Measurements from ENCODE around the gene KCTD6.

Gene KCTD6

DNA sequence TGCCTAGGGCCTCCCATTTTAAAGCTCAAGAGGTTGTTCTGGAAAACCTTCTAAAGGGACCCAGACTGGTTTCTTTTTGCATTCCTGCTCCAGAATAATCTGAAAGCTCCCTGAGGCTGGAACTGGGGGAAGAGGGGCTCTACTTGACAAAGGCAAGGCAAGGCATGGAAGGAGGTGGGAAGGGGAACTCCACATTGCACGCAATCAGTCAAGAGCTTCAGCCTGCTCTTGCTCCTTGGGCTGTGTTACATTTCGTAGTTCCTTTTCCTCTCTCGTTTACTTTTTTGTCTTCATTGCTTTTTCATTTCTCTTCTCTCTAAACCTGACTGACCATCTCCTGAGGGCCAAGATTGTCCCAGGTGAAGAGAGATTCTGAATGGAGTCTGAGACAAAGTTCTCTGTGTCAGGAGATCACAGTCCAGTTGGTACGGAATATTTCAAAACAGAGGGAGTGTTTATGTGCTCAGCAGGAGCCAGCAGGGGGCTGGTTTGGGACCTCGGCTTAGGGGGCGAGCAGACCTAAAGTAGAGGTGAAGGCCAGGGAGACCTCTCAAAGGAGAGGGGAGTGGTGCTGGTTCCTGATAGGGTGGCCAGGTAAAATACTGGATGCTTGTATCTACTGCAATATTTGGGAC lies 6.0 kb upstream of the KCTD6 start:
- DNase-seq (ENCODE audit: low read depth in 2 of 2): no peak

DNA sequence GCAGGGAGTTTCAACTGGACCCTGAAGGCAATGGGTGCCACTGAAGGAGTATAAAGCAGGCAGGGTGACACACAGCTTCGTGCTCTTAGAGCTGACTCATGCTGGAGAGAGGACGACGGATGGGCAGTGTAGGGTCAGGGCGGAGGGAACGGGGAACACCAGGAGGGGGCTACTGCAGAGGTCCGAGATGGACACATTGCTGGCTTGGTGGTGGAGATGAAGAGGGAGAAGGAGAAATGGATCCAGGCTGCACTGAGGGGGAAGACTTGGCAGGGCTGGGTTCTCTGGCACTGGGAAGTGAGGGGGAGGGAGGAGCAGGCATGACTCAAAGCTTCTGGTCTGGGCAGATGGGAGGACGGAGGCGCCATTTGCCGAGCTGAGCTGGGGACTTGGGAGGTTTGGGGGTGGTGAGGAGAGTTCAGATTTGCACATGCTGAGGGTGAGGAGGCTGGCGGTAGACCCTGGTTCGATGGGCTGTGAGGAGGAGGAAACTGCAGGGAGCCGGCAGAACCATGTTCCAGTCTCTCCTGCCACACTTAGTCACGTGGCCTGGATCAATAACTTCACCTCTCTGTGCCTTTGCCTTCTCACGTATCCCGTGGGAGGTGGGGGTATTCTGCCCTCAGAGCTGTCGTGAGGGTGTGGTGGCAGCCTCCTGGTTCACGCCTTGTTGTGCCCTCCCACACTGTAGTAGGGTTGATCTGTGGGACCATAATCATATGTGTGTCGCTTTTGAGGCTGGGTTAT lies 4.6 kb upstream of the KCTD6 start:
- DNase-seq (ENCODE audit: low read depth in 2 of 2): no peak

GRCh38 chr3:58488967-58489366 lies 2.9 kb upstream of the KCTD6 start:
- DNase-seq (ENCODE audit: low read depth in 2 of 2): no peak

GRCh38 chr3:58490860-58491501 lies 915 bp upstream of the KCTD6 start:
- no peak for DNase-seq (ENCODE audit: low read depth in 2 of 2)

- DNase-seq (ENCODE audit: low read depth in 2 of 2): no peak
These were observed 604 bp downstream of the KCTD6 start for GRCh38 chr3:58492494-58492905.

DNA sequence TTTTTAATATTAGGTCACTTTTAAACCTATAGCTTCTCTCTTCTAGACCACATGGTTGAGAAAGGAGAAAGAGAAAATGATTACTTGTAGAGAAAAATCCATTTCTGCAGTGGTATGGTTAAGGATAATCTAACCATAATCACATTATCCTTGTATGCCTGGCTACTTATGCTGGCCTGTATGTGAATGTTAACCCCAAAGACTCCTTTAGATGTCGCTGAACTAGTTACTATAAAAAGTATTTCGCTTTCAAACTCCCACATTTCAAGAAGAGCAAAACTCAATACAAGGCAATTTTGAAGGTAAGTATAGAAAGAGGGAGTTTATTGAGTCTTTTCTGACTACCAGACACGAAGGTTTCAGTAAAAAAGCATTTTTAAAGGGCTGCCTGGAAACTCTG lies 2.2 kb downstream of the KCTD6 start:
- no peak for DNase-seq (ENCODE audit: low read depth in 2 of 2)

DNA sequence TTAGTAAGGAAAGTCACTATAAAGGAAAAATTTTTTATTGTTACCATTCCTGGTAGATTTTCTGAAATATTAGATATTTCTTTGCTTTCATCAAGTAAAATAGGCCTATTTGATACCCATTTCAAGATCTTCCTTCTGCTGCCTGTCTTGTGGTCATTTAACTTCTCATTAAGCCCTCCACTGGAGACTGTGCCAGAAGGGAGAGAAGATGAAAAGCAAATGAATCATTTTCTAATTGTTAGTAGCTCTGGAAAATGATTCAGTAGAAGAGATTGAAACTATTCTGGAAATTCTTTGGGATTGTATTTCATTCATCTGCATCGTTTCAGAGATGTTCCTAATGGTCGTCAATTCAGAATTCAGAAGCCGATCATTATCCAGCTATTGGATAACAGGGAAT lies 3.2 kb downstream of the KCTD6 start:
- DNase-seq (ENCODE audit: low read depth in 2 of 2): no peak

GRCh38 chr3:58496206-58496857 lies 4.4 kb downstream of the KCTD6 start:
- no peak for DNase-seq (ENCODE audit: low read depth in 2 of 2)

DNA sequence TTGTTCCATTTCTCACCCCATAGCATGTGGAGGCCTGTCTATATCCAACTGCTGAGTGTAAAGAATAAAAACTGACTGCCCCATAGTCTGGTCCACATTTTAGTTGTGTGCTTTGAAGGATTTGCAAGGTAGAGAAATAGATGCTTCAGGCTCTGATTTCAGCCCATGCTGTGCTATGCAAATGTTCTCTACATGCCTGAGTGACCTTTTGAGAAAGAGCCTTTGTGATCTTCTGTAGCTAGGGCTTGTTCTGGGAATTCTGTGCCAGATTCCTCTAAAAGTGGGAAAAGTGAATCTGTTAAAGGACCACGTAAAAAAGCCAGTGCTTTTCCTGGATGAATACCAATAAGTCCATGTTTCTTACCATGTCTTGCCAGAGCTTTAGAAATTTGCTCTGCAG lies 5.2 kb downstream of the KCTD6 start:
- no peak for DNase-seq (ENCODE audit: low read depth in 2 of 2)

- DNase-seq (ENCODE audit: low read depth in 2 of 2): no peak
These were observed 11.0 kb downstream of the KCTD6 start for GRCh38 chr3:58502872-58503271.

DNA sequence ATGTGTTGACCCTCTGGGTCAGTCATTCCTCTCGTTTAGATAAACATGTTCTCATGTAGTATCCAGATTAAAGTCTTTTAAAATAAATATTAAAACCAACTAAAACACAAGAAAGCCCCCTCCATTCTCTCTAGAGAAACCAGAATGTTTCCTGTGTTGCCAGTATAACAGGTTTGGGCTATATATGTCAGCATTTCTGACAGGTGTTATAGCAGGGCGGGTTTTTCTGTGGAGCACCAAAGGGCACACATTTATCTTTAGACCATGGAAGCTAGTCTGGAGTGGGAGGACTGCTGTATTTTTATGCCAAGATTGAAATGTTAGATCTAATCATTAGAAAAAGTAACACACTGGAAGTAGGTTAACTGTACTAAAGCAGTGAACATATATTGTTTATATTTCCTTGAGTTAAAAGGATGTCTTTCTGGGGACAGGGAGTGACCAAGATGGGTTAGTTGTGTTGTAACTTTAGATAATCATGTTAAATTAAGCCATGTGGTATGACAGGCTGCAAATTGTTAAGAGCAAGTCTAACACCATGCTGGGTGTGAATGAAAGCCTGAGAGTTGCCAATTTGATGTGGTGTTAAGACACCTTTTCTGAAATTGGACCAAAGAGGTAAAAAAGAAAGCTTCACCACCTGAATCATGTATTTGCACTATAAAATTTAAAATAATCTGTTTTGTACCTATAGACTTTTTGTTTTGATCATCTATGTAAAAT lies 15.6 kb downstream of the KCTD6 start:
- DNase-seq (ENCODE audit: low read depth in 2 of 2): no peak

DNA sequence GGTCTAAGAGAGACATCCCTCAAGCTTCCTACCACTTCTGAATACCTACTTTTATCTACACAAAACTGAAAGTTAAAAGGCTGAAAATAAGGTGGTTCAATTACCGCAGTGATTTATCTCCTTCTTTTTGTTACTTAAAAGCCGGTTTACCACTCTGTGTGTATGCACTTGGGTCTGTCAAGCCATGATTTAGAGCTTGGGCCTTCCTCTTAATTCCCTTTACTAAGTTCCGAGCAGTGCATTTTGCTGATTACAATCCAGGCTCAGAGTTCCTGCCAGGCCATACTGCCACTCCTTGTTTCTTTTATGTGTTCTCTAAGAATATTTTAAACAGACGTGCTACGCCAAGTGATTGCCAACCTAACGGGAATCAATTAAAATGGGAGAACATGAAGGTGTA lies 16.5 kb downstream of the KCTD6 start:
- DNase-seq (ENCODE audit: low read depth in 2 of 2): no peak

GRCh38 chr3:58514405-58514804 lies 22.5 kb downstream of the KCTD6 start:
- DNase-seq (ENCODE audit: low read depth in 2 of 2): no peak

DNA sequence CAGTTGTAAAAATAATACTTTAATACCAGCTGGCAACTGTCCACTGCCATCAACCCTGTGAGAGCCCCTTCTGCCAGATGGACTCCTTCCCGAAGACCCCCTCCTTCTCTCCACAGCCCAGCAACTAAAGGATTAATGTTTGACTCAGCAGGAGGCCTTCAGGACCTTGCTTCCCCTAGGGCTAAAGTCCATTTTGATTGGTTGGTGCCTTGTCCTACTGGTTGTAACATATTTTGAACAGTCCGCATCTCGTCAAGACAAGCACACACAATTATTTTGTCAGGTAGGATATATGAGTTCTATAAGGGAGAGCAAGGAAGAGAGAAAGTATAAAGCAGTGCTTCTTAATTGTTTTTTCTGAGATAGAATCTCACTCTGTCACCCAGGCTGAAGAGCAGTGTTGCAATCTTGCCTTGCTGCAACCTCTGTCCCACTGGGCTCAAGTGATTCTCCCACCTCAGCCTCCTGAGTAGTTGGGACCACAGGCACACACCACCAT lies 26.4 kb downstream of the KCTD6 start:
- no peak for DNase-seq (ENCODE audit: low read depth in 2 of 2)

DNA sequence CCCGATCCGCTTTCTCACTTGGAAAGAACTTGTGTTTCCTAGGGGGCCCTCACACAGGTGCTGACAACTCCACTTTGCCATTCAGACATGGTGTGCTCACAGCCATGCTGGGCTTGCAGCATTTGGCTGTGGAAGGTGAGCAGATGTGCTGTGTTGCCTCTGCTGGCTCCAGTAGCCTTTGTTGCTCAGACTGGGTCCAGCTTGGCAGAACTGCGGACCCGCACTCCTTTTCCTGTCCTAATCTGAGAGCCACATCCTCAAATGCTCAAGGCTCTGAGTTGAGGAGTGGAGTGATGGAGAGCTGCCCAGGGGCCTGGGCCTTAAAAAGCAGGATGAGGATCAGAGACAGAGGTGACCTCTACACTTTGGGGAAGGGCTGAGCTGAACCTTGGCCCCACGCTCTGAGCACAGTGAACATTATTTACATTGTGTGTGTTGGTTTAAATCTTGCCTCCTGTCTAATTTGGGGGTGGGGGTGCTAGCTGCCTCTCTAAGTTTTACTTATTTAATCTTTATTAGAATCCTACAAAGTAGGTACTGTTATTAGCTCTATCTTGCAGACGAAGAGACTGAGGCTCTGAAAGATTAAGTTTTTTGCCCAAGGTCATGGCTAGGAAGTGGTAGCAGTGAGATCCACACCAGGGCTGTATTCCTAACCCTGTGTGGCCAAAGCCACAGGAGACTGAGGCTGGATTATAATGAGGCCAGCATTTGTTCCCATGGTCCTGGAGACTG lies 27.9 kb downstream of the KCTD6 start:
- DNase-seq (ENCODE audit: low read depth in 2 of 2): no peak

GRCh38 chr3:58520403-58521335 lies 28.8 kb downstream of the KCTD6 start:
- DNase-seq (ENCODE audit: low read depth in 2 of 2): no peak

DNA sequence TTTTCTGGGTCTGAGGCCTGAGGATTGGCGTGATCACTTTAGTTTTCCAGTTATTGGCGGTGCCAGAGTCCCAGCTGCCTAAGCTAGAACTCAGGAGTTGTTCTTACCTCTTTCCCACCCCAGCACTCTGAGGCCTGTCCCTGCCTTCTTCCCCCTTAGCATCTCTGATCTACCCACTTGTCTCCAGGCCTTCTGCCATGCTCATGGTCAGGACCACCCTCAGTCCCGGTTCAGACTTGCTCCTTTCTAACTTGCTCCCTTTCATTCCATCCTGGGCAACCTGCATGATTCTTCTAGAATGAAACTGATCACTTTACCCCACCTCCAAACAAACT lies 29.4 kb downstream of the KCTD6 start:
- no peak for DNase-seq (ENCODE audit: low read depth in 2 of 2)

GRCh38 chr3:58521917-58522631 lies 30.2 kb downstream of the KCTD6 start:
- no peak for DNase-seq (ENCODE audit: low read depth in 2 of 2)

DNA sequence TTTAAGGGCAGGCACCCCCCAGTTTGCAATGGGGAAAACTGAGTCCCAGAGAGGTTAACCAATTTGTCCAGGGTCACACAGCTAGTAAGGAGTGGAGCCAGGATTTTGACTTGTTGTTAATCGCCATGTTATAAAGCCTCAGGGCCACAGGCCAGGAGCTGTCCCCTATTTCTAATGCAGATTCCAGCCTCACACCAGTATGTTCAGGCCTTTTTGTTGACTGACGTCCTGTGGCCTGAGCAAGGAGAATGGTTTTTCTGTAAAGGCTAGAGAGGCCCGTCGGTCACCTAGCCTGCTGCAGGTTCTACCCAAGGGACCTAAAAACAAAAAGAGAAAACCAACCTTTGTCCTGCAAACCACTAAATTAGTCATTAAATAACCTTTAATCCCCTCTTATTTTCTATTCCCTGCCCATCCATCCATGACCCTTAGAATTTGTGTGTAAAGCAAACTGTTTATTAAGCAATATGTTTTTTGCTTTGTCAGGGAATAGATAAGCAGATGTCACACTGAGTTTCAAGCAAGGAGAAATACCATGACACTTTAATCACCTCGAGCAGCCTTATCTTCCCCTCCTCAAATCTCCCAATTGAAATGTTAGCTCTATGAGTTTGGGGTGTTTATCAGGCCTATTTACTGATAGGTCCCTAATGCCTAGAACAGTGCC lies 31.0 kb downstream of the KCTD6 start:
- DNase-seq (ENCODE audit: low read depth in 2 of 2): no peak

Data from stimulated activated CD8-positive, alpha-beta memory T cell treated with anti-CD3 and anti-CD28 coated beads, Interleukin-15, amount 100 ng/mL, for 4 hours (primary cell).